Ovary (tissue), 9 donors: ENCODE results near the gene ATP5F1B. TPM values are rescaled to one million over a fixed set of nuclear protein-coding genes. Genes with fewer than 3 reads are reported as not detected.

Source experiments
- DNase-seq, 5 donors: peaks; one replicate each; pipeline ENCODE4 v3.0.0-alpha.2; 2019 to 2020
- H3K27ac ChIP-seq, 2 donors: fragments of 200-600 bp; one replicate each; pipeline versions ENCODE4 v1.5.1 to v1.8.0; 2019 to 2022
- H3K27me3 ChIP-seq: fragments of 200-600 bp; one replicate; pipeline ENCODE4 v1.8.0; 2022
- H3K36me3 ChIP-seq: fragments of 200-600 bp; sonication (generic); one replicate; pipeline ENCODE4 v1.5.1; 2019
- H3K4me1 ChIP-seq: one replicate; pipeline ENCODE4 v1.8.1; 2013; ENCODE audit warnings: mild to moderate bottlenecking, moderate library complexity; ENCODE audit not compliant: insufficient read depth
- H3K4me3 ChIP-seq: fragments of 200-600 bp; sonication (generic); one replicate; pipeline ENCODE4 v1.5.1; 2017
- H3K9me3 ChIP-seq, 2 donors: fragments of 200-600 bp in 1 of 2; sonication (generic) in 1 of 2; one replicate each; pipeline versions ENCODE4 v1.5.1 to v1.8.1; 2013 to 2019; ENCODE audit warnings: mild to moderate bottlenecking in 1 of 2, moderate library complexity in 1 of 2
- EP300 ChIP-seq: sonication (generic); formaldehyde crosslinking; IDR thresholded peaks from one replicate; pipeline ENCODE4 v1.6.1; 2017; ENCODE audit warnings: antibody characterized with exemption
- POLR2A ChIP-seq: fragments of 450-650 bp; IDR thresholded peaks from one replicate; pipeline ENCODE4 v1.6.1; 2017; ENCODE audit warnings: antibody characterized with exemption, mild to moderate bottlenecking, moderate library complexity
- WGBS, 3 donors: extraction: QIAGEN DNeasy Blood & Tissue Kit in 1 of 3; methylation state at CpG; one replicate each; pipeline versions ENCODE4 v1.1.5 to v1.1.7; 2013 to 2017; 5-methylcytosine and 5-hydroxymethylcytosine counted together
- intact Hi-C, 4 donors: fragments of 100-400 bp; cut with DNase I; formaldehyde crosslinking; loops; one replicate each; pipeline versions ENCODE4 v1.11.0 to v1.15.1; 2022 to 2023
- polyA plus RNA-seq, 2 donors: library from polyadenylated mRNA; stranded (reverse); fragments of 200-250 nt in 1 of 2; fragments of 350-450 nt in 1 of 2; fragmentation: Illumina TruSeq in 1 of 2; extraction: RNeasy Lipid Tissue Mini Kit (QIAGEN cat#74804) in 1 of 2; gene quantifications; one replicate each; pipeline ENCODE4 v1.2.3, GENCODE V29; 2013 to 2014
- total RNA-seq, 7 donors: library from RNA; depleted of rRNA in 2 of 7; stranded (reverse); fragments of >200 nt in 2 of 7; fragmentation: NEBNext Ultra II Directional in 3 of 7; extraction: Animal tissue kit (Norgen Biotek cat#: 25700) in 3 of 7; gene quantifications; one replicate each; pipeline versions ENCODE4 v1.1.0 to v1.2.4, GENCODE V29; 2016 to 2023
- TF ChIP-seq, protein P1 (sequence below), 3 donors: fragments of 450-650 bp in 2 of 3; fragments of 200-600 bp in 1 of 3; IDR thresholded peaks; one replicate each; pipeline versions ENCODE4 v1.5.1 to v1.8.0; 2016 to 2022; ENCODE audit warnings: antibody characterized with exemption in 3 of 3, mild to moderate bottlenecking in 1 of 3
- donor health status: DM: no; HTN: no; CAD: no; lungs with moderate emphysema.
- donor health status: DM: no; HTN: no; CAD: no.
- donor health status: Bipolar disorder and iron deficiency.
- donor health status: DM: yes; HTN: yes; CAD: no.
- donor health status: DM: no; HTN: no; CAD: no.
- donor health status: DM: yes; HTN: yes; CAD: no.

Gene ATP5F1B
- total and polyA plus RNA-seq, 9 donors = 201 to 809 (median 273) TPM

DNA sequence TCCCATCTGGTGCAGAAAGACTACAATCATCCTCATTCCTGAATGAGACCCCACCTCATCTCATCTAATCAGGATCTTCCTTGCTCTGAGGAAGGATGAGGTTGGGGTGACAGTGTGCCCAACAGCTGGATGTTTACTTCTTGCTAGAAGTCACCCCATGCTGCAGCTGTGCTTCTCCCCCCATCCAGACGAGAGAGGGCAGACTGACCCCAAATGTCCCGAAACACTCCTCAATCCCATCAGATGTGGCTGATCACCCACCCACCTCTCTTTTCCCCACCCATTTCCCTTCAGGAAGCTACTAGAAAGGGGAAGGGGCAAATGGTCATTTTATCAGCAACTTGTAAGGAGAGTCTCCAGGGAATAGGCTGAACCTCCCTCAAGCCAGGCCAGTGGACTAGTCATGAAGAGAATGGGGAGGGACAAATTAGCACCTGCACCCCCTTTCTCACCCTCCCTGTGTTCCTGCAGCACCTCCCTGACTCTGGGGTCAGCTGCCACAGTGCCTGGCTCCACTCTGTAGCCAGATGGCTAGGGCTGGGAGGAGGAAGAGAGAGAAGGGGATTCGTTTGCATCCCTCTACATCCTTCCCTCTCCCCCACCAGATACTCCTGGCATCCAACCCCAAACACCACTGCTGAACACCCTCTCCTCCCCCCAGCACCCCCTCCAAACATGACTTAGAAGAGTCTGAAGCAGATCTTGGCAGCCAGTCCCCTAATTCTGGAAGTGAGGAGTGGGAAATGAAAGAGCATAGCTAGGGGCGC lies 12.9 kb downstream of the ATP5F1B start:
- WGBS, 3 donors = 25 to 30% (median 27%) methylated on average over 4 of the region's 4 CpGs
- Histone ChIP-seq H3K36me3 (no peaks in the 10 kb centered on the region), H3K27me3 (no peaks in the 10 kb centered on the region), H3K4me3 (peak overlapping the region; percentile 31), H3K9me3 (no peaks in the 10 kb centered on the region), H3K27ac (peak overlapping the region; percentile 5 to 90), H3K4me1 (peaks cover 16% of the 10 kb centered on the region)
- TF ChIP-seq, protein P1, sequence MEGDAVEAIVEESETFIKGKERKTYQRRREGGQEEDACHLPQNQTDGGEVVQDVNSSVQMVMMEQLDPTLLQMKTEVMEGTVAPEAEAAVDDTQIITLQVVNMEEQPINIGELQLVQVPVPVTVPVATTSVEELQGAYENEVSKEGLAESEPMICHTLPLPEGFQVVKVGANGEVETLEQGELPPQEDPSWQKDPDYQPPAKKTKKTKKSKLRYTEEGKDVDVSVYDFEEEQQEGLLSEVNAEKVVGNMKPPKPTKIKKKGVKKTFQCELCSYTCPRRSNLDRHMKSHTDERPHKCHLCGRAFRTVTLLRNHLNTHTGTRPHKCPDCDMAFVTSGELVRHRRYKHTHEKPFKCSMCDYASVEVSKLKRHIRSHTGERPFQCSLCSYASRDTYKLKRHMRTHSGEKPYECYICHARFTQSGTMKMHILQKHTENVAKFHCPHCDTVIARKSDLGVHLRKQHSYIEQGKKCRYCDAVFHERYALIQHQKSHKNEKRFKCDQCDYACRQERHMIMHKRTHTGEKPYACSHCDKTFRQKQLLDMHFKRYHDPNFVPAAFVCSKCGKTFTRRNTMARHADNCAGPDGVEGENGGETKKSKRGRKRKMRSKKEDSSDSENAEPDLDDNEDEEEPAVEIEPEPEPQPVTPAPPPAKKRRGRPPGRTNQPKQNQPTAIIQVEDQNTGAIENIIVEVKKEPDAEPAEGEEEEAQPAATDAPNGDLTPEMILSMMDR (IDR thresholded peaks at IDR 0.05) = no peak
- TF ChIP-seq EP300 (no peak), POLR2A (no peak)
- DNase-seq = no peak
- intact Hi-C loops = loop anchor here in 3 of 4 donors (5.0 to 10.0 kb wide), 3 partner anchors 111 to 898 kb away; partner anchors contain the start of gene RBMS2 (in 1 of the 3)

DNA sequence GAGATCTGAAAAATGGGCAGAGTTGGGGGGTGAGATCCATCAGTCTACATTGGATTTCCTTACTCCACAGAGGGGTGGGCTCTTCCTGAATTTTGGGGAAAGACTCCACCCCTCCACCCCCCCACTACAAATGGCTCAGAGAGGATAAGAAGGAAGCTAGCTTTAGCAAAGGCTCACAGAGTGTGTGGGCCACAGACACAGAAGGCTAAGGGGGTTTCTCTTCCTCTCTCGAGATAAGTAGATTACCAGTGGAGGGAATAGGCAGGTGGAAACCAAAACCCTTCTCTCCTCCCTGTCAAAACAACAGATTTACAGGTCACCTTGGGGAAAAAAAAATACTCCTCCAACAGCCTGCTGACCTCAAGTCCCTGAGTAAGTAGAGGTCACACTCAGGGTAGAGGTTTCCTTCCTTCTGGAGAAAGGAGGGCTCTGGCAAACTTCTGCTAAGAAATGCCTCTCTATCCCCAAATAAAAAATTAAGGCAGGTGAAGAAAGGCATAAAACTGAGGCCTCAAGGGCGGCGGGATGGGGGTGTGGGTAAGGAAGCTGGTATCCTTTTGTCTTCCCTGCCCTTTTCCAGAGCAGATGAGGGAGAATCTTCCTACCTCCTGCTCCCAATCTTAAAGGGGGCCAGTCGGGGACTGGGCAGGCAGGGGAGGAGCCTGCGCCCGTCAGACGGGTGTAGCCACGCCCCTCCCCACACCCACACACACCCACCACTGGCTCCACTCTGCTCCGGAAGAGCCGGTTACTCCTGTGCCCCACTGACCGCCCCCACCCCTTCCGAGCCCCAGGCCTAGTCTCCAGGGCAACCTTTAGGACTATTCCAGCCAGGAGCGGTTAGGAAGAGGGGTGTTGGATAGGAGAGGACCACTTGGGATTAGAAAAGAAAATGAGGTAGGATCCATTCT lies 13.7 kb downstream of the ATP5F1B start:
- Histone ChIP-seq H3K36me3 (no peaks in the 10 kb centered on the region), H3K4me3 (peak overlapping the region; percentile 31), H3K9me3 (no peaks in the 10 kb centered on the region), H3K27me3 (no peaks in the 10 kb centered on the region), H3K27ac (peak overlapping the region; percentile 5 to 48), H3K4me1 (peaks cover 19% of the 10 kb centered on the region)
- peak; percentile 75 to 83 (median 80) for DNase-seq
- no peak for TF ChIP-seq EP300
- TF ChIP-seq, protein P1 (IDR thresholded peaks at IDR 0.05) = no peak
- TF ChIP-seq POLR2A = no peak
- intact Hi-C loops = loop anchor here in 3 of 4 donors (5.0 to 10.0 kb wide), 3 partner anchors 110 to 897 kb away; partner anchors contain the start of gene RBMS2 (in 1 of the 3)
- 6 to 7% (median 7%) methylated on average over 13 of the region's 13 CpGs for WGBS, 3 donors

DNA sequence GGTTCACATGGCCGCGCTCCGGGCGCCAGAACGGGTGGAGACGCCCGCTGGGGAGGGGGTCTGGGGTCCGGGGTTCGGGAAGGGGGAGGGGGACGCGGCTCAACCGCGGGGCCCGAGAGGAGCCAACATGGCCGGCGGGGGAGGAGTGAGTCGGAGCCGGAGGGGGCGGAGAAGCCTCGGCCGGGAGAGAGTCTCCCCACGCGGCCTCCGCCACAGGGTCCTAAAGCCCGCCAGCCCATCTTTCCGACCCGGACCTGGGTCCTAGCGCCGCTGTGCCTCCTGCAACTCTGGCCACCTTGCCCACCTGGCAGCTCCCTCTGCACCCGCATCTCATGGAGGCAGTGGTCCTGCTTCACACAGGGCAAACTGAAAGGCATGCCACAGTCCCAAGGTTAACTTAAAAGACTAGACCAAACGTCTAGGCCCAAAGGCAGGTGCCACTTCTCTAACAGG lies 15.6 kb downstream of the ATP5F1B start, which contains the start of gene BAZ2A:
Gene BAZ2A (minus strand): TSS at position 147 of the 453 bp plus-strand sequence. CDS start 12,796 bp downstream, outside the sequence.
- H3K9me3 ChIP-seq = no peaks in the 10 kb centered on the region
- peak within 1 kb of the TSS; percentile 81 for H3K4me3 ChIP-seq
- 0 to 1% (median 1%) methylated on average over 25 to 31 of the region's 31 CpGs for WGBS, 3 donors
- TF ChIP-seq POLR2A (peak; percentile 32), EP300 (no peak)
- H3K4me1 ChIP-seq = peaks cover 20% of the 10 kb centered on the region
- no peaks in the 10 kb centered on the region for H3K36me3 ChIP-seq
- intact Hi-C loops = loop anchor here in 3 of 4 donors (5.0 to 10.0 kb wide), 3 partner anchors 108 to 895 kb away; partner anchors contain the start of gene RBMS2 (in 1 of the 3)
- peak; percentile 79 to 90 (median 87) for DNase-seq
- H3K27me3 ChIP-seq = no peaks in the 10 kb centered on the region
- peak within 1 kb of the TSS; percentile 85 to 98 for H3K27ac ChIP-seq

DNA sequence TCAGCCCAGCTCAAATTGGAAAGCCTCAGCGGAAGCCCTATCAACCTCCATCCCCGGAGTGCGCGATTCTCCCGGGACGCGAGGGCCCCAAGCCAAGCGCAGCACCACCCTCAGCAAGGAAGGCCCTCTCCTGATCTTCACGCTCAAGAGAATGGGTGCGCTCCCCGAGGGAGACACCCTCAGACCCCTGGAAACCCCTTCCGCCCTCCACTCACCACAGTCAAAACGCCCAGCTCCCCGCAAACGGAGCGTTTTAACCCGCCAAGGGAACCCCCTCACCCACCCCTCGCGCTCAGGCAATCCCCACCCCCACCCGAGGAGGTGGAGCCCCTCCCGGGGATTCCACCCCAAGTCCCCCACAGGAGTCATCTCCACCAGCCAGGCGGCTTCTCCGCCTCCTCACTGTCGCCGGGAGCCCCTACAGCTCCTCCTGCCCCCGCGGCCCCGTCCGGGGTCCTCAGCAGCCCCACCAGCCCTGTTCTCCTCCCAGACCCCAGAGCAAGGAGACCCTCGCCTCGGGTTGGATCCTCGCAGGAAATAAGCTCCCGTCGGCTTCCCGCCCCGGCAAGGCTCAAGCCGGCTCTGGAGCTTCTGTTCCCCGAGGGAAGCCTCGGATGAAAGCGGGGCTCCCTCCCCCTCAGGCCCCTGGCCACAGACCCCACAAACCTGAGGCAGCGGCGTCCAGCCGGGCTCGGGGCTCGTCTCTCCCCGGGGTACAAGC lies 16.2 kb downstream of the ATP5F1B start:
- WGBS, 3 donors = 1% methylated on average over 38 to 46 of the region's 46 CpGs
- H3K27me3 ChIP-seq = no peaks in the 10 kb centered on the region
- H3K36me3 ChIP-seq = no peaks in the 10 kb centered on the region
- H3K9me3 ChIP-seq = no peaks in the 10 kb centered on the region
- H3K4me1 ChIP-seq = peaks cover 20% of the 10 kb centered on the region
- peak in 4 of 5 donors; percentile 37 to 62 (median 56) for DNase-seq
- intact Hi-C loops = loop anchor here in 3 of 4 donors (5.0 to 10.0 kb wide), 3 partner anchors 107 to 895 kb away; partner anchors contain the start of gene RBMS2 (in 1 of the 3)
- TF ChIP-seq, protein P1 (IDR thresholded peaks at IDR 0.05) = no peak
- TF ChIP-seq POLR2A = no peak
- TF ChIP-seq EP300 = no peak
- peak overlapping the region; percentile 85 to 98 for H3K27ac ChIP-seq
- peak overlapping the region; percentile 81 for H3K4me3 ChIP-seq
